ENCODE measurements around the gene FGF21.

- TF ChIP-seq CTCF (IDR thresholded peaks at IDR 0.05; ENCODE audit: low read depth, low read length) (peak; percentile 28; the same call in 1 of the 2 replicates), EZH2phosphoT487 (IDR thresholded peaks at IDR 0.05; ENCODE audit: low read depth) (no peak)
These were observed 52.4 kb downstream of the FGF21 start for GRCh38 chr19:48807590-48808308.
